Tongue (tissue), 2 donors: ENCODE data around the gene SLX4IP. TPM values are rescaled to one million over a fixed set of nuclear protein-coding genes. Genes with fewer than 3 reads are reported as not detected.
"Not testable (repeated sequence)": the region's sequence is repeated elsewhere in the genome, so short reads cannot be mapped to it uniquely, and the experiment has no call there.

ENCODE experiments used
- DNase-seq: peaks from one replicate; pipeline ENCODE4 v3.0.0-alpha.2; 2015
- total RNA-seq: library from RNA; depleted of rRNA; stranded (reverse); fragments of >200 nt; gene quantifications from one replicate; pipeline ENCODE4 v1.2.3, GENCODE V29; 2014

Gene SLX4IP
- 7.6 TPM for total RNA-seq

GRCh38 chr20:10434832-10435812, at the start of gene SLX4IP:
Gene SLX4IP, plus strand, starts transcription at chr20:10435305. Its CDS starts 22,900 bp downstream, at chr20:10458205.
- DNase-seq: peak; percentile 99

DNA sequence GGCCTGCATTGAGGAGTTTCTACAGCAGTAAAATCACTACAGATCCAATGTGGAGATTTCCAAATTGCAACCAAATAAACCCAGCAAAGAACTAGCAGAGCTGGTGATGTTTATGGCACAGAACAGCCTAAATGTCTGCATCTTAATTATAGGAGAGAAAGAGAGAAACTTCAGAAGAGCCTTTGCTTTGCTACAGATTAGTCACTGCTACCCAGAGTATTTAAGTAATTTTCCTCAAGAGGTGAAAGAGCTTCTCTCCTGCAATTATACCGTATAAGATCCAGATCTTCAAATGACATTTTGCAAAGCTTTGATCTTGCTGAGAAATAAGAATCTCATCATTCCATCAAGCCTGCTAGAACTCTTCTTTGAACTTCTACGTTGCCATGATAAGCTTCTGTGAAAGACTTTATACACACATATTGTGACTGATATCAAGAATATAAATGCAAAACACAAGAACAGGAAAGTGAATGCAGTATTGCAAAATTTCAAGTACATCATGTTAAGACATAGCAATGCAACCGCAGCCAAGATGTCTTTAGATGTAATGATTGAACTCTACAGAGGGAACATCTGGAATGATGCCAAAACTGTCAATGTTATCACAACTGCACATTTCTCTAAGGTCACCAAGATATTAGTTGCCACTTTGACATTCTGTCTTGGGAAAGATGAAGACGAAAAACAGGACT, 49.1 kb upstream of the SLX4IP start:
- peak; percentile 10 for DNase-seq

DNA sequence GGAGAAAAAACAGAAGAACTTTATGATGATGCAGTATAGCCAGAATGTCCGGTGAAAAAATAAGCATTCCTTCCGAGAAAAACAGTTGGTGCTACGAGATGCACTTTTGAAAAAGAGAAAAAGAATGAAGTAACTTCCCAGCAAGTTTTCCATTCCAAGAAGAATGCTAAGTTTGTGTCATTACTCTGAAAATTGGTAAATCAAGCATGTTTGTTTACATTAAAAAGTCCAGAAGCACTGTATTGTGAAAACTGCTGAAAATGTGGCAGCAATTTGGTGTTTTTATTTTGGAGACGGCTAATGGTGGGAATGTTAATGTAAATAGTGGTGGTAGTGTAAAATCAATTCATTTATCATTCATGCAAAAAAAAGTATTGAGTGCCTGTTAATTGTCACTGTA, 47.4 kb upstream of the SLX4IP start:
- no peak for DNase-seq

DNA sequence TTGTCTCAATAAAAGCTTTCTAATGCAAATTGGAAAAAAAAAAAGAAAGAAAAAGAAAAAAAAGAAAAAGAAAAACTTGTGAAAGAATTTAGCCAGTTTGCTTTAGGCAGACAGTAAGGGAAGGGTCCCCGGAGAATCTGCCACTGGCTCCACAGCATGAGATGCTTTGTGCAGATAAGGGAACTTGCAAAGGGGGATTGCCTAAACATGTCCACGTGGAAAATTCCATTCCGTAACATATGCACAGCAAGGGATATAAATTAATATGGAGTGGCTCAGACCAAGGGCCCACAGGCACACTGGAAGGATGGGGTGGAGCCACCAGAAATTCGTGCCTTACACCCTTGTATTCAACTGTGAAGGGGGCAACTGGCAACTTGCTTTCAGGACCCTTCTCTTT, 46.5 kb upstream of the SLX4IP start:
- no peak for DNase-seq

DNA sequence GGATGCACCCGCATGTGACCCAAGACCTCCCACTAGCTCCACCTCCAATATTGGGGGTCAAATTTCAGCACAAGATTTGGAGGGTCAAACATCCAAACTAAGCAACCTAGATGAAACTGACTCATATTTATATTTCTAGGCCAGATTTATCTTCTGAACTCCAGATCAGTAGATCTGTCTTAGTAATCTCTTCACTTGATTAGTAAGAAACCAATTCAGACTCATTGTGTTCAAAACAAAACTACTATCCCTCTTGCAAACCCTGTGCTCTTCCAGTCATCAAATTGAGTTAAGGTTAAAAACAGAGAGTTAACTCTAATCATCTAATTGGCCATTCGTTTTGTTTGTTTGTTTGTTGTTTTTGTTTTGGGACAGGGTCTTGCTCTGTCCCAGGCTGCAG, 44.4 kb upstream of the SLX4IP start:
- no peak for DNase-seq

- not testable (repeated sequence) for DNase-seq
Measured at GRCh38 chr20:10394752-10395151, 40.4 kb upstream of the SLX4IP start.

- DNase-seq: no peak
Measured at GRCh38 chr20:10398834-10399369, 36.2 kb upstream of the SLX4IP start.

- DNase-seq: peak; percentile 20
Measured at GRCh38 chr20:10402938-10403608, 32.0 kb upstream of the SLX4IP start.

DNA sequence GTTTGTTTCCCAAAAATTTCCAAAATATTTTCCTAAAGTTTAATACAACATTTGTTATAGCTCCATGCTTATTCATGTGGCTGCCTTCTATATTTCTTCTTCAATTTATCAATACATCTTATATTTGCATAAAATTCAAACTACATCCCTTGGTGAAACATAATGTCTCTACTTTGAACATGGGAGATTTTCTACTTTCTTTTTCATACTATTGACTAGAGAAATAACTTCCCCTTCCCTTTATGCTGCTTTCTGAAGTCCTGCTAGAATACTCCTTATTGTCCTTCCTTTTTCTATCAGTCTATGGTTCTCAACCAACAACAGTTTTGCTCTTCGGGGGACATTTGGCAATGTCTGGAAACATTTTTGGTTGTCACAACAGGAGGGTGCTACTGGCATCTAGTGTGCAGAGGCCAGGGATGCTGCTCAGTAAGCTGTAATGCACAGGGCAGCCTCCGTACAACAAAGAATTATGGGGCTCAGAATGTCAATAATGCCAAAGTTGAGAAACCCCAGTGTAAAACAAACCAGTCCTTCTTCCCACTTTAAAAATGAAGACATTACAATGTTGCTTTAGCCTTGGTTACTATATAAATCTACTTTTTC, 31.0 kb upstream of the SLX4IP start:
- no peak for DNase-seq

GRCh38 chr20:10404959-10405530, 30.1 kb upstream of the SLX4IP start:
- no peak for DNase-seq

DNA sequence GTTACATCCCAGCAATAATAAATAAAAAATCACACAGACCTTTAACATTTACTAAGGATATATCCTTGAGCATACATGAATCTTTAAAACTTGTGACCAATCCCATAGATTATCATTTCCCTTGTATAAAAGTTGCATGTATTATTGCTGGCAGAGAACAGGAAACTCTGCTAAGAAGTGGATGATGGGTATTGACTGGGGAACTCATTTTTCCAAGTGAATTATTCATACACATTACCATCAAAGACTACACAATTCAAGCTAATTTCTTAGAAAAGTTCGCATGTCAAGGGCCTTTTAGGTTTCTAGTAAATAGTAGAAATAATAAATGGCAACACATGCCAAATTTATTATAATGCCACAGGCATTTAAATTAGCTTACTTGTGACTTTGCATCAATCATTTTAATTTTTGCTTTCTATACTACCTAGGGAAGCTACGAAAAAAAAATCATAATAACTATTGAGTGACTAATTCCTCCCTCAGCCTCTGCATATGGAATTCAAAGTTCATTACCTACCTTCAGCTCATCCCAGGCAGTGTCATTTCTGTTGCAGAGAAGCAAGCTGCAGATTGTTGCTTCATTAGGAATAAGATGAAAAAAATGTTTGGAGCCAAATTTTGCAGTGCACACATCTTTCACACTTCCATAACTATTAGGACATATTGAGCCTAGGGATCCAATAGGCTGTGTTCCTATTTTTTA, 26.8 kb upstream of the SLX4IP start:
- DNase-seq: no peak

GRCh38 chr20:10411673-10412072, 23.4 kb upstream of the SLX4IP start:
- DNase-seq: no peak

GRCh38 chr20:10412591-10413408, 22.3 kb upstream of the SLX4IP start:
- DNase-seq: no peak

DNA sequence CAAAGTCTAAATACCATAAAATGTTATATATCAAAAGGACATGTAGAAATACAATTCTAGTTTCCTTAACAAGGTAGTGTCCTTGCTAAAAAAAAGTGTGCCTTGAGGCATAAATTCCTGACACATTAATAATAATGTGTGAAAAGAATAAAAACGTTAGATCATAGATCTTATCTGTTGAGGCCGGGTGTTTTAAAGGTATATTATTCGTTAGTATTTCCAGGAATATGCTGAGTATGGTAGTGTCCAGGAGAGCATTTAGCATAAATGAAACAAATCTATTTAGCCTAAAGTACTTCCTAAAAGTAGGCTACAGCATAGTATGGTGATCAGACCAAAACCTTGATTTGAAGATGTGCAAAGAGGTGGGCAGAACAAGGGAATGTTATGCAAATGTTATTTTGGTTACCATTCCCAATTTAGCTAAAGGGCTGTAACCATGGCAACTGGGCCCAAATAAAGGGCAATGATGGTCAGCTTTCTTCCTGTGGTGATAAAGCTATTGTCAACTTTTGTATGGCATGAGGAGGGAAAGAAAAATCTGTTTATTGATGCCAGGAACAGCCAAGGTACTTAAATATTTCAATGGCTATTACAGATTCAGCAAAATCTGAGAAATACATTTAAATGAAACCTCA, 20.0 kb upstream of the SLX4IP start:
- no peak for DNase-seq

GRCh38 chr20:10417218-10417617, 17.9 kb upstream of the SLX4IP start:
- DNase-seq: not testable (repeated sequence)

DNA sequence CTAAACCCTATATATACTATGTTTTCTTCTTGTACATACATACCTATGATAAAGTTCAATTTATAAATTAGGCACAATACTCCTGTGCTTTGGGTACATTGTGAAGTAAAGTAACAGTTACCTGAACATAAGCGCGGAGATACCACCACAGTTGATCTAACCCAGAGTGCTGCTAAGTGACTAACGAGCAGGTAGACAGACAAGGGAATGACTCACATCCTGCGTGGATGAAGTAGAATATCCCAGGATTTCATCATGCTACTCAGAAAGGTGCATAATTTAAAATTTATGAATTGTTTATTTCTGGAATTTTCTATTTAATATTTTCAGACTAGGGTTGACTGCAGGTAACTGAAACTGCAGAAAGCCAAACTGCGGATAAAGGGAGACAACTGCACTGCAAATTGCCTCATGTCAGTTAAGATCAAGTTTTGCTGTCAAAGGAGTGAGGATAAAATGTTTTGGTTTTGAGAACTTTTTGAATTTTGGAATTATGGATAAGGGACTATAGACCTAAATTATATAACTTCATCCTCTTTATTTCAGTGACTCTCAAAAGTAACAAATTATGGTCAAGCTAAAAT, 15.5 kb upstream of the SLX4IP start:
- DNase-seq: no peak

GRCh38 chr20:10423735-10424134, 11.4 kb upstream of the SLX4IP start:
- DNase-seq: no peak

- peak; percentile 80 for DNase-seq
Measured at GRCh38 chr20:10427060-10427692, 7.9 kb upstream of the SLX4IP start.

DNA sequence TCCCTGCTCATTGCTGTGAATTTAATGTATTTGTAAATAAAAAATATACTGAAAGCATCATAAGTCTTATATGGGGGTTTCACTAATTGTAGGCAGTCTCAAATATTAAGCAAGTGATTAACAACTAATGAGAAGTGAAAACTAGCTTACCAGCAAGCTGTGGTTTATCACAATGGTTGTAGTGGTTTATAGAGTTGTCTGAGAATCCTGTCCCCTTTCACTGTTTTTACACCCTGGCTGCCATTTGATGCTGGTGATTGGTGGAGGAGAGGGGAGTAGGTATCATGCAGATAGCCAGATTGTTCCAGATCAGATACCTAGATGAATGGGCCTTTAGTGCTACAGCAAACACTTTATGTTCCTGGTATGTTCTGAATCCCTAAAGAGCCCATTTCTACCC, 7.1 kb upstream of the SLX4IP start:
- no peak for DNase-seq
